Chondrocyte (in vitro differentiated cells): ENCODE measurements around the gene GSC. TPM values are rescaled to one million over a fixed set of nuclear protein-coding genes. Genes with fewer than 3 reads are reported as not detected.
"Not testable (repeated sequence)": the region's sequence is repeated elsewhere in the genome, so short reads cannot be mapped to it uniquely, and the experiment has no call there.

Source experiments
- DNase-seq: peaks from one replicate; pipeline ENCODE4 v3.0.0; 2021; ENCODE audit warnings: mixed read lengths, low spot score
- H3K27ac Mint-ChIP-seq: one replicate; pipeline ENCODE4 v1.8.0; 2021; ENCODE audit warnings: mild to moderate bottlenecking, moderate library complexity, mixed read lengths; ENCODE audit not compliant: unreplicated experiment
- H3K27me3 Mint-ChIP-seq: 2 replicates; pipeline ENCODE4 v1.8.0; 2021; ENCODE audit warnings: low read depth, mixed read lengths
- H3K36me3 Mint-ChIP-seq: 2 replicates; pipeline ENCODE4 v1.8.0; 2021; ENCODE audit warnings: low read depth, mixed read lengths
- H3K4me1 Mint-ChIP-seq: 2 replicates; pipeline ENCODE4 v1.8.0; 2021; ENCODE audit warnings: low read depth, mild to moderate bottlenecking, mixed read lengths
- H3K4me3 Mint-ChIP-seq: one replicate; pipeline ENCODE4 v1.8.0; 2021; ENCODE audit warnings: mild to moderate bottlenecking, moderate library complexity, mixed read lengths; ENCODE audit not compliant: unreplicated experiment
- H3K9me3 Mint-ChIP-seq: 2 replicates; pipeline ENCODE4 v1.8.0; 2021; ENCODE audit warnings: low read depth, mixed read lengths
- CTCF ChIP-seq: fragments of 200-600 bp; sonication (generic); IDR thresholded peaks from 2 replicates; pipeline ENCODE4 v1.5.0; 2021; ENCODE audit warnings: antibody characterized with exemption, mild to moderate bottlenecking, moderate library complexity
- total RNA-seq: library from RNA; stranded (reverse); gene quantifications from 3 replicates; pipeline ENCODE4 v1.2.1, GENCODE V29; 2021

The GSC gene
- total RNA-seq, 1 donor from 2014 or later: not detected

DNA sequence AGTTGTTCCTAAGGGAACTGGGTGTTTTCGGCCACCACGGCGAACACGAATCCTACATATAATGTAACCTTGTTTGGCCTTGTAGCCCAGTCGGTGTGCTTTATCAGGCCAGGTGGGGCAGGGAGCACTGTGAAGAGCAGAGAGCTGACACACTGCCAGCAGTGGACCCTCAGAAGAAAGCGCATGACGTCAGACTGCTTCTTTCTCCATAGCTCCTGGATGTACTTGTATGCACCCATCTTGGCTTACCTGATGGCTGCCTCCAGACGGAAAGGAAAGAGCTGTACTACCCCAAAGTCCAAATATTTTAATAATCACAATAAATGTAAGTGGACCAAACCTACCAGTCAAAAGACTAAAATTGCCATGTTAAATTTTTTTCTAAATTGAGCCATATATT lies 31.3 kb upstream of the GSC start:
- no peak for DNase-seq
- Mint-ChIP-seq H3K9me3 (no peaks in the 10 kb centered on the region), H3K27me3 (peaks cover 10% of the 10 kb centered on the region), H3K27ac (no peak overlapping the region), H3K4me1 (peaks cover 7% of the 10 kb centered on the region), H3K36me3 (no peaks in the 10 kb centered on the region), H3K4me3 (no peak overlapping the region)
- TF ChIP-seq CTCF: no peak

DNA sequence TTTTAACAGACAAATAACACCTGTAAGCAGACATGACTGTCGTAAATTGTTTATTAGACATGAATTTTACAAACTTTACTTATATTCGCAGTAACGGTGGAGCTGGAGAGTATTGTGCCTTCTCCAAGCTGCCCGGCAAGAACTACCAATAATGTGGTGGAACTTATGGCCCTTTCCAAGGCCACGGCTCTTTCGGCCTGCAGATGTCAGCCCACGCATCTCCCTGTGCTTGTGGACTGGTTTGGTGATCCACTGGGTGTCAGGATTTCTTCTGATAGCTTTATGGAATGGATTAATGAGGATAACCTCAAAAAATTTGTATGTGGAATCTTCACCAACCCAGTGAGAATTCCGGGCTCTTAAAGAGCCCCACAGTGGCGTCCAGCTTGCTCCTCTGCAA lies 30.9 kb upstream of the GSC start:
- not testable (repeated sequence) for H3K4me1 Mint-ChIP-seq, DNase-seq, H3K4me3 Mint-ChIP-seq, H3K27ac Mint-ChIP-seq, H3K36me3 Mint-ChIP-seq, H3K9me3 Mint-ChIP-seq
- H3K27me3 Mint-ChIP-seq: peaks cover 10% of the 10 kb centered on the region

DNA sequence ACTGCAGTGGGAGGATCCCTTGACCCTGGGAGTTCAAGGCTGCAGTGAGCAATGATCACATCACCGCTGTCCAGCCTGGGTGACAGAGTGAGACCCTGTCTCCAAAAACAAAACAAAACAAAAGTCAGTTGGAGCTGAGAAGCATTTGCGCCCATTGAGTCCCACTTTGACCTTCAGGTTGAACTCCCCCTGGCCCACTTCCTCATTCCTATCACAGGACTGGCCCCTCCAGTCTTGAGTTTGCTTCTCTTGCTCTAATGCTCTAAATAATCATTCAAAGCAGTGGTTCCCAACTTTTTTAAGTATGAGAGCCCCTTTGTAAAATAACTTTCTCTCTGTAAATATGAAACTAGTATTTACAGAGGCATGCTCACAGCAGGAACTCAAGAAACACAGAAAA lies 28.0 kb upstream of the GSC start:
- H3K4me1 Mint-ChIP-seq: no peaks in the 10 kb centered on the region
- no peaks in the 10 kb centered on the region for H3K36me3 Mint-ChIP-seq
- DNase-seq: no peak
- no peak overlapping the region for H3K4me3 Mint-ChIP-seq
- no peak for TF ChIP-seq CTCF
- peaks cover 16% of the 10 kb centered on the region for H3K27me3 Mint-ChIP-seq
- H3K9me3 Mint-ChIP-seq: no peaks in the 10 kb centered on the region
- no peak overlapping the region for H3K27ac Mint-ChIP-seq

DNA sequence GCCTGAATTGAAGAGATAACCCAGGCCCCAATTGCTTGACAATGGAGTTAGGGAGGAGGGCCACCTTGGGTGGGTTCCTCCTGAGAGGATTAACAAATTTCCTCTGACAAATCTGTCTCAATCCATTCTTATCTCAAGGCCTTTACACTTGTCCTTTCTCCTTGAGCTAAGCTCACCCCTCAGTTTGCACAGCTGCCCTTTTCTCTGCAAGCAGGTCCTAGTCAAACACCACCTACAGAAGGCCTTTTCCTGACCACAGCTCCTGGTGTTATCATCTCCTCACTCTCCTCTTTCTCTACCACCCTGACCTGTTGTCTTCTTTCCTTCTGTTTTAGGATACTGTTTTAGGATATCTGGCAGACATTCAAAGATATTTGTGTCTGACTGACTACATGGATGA lies 26.4 kb upstream of the GSC start:
- Mint-ChIP-seq H3K4me3 (no peak overlapping the region), H3K9me3 (no peaks in the 10 kb centered on the region), H3K27me3 (peaks cover 16% of the 10 kb centered on the region), H3K27ac (no peak overlapping the region), H3K36me3 (no peaks in the 10 kb centered on the region), H3K4me1 (no peaks in the 10 kb centered on the region)
- TF ChIP-seq CTCF: no peak
- DNase-seq: no peak

DNA sequence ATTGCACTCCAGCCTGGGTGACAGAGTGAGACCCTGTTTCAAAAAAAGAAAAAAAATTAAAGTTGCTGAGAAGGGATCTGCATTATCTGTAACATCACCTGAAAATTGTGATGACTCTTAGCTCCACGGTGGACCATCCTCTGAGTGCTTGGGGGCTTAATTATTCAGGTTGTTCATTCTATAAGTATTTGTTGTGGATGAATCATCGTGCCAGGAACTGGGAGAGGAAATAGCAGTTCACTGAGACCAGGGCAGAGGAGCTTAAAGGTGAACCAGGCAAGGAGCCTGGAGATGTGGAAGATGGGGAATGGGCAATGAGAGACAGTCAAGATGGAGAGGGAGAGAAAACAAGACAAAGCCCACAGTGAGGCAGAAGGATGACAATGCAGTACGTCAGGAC lies 25.5 kb upstream of the GSC start:
- Mint-ChIP-seq H3K4me3 (no peak overlapping the region), H3K27ac (no peak overlapping the region), H3K36me3 (no peaks in the 10 kb centered on the region), H3K27me3 (peaks cover 14% of the 10 kb centered on the region), H3K4me1 (no peaks in the 10 kb centered on the region), H3K9me3 (no peaks in the 10 kb centered on the region)
- no peak for DNase-seq
- no peak for TF ChIP-seq CTCF

GRCh38 chr14:94793901-94794300 lies 24.0 kb upstream of the GSC start:
- H3K27ac Mint-ChIP-seq: no peak overlapping the region
- H3K36me3 Mint-ChIP-seq: no peaks in the 10 kb centered on the region
- no peak overlapping the region for H3K4me3 Mint-ChIP-seq
- H3K9me3 Mint-ChIP-seq: no peaks in the 10 kb centered on the region
- no peak for TF ChIP-seq CTCF
- no peak for DNase-seq
- no peaks in the 10 kb centered on the region for H3K4me1 Mint-ChIP-seq
- peaks cover 8% of the 10 kb centered on the region for H3K27me3 Mint-ChIP-seq
